GM23338 (cell line): ENCODE results near the gene TIMM22. TPM values are rescaled to one million over a fixed set of nuclear protein-coding genes. Genes with fewer than 3 reads are reported as not detected.

Experiments used
- EZH2 ChIP-seq: fragments of 200-600 bp; sonication (generic); IDR thresholded peaks from one replicate; pipeline ENCODE4 v1.8.0; 2017; ENCODE audit warnings: antibody characterized with exemption, mild to moderate bottlenecking, low read depth; ENCODE audit not compliant: unreplicated experiment
- EZH2phosphoT487 ChIP-seq: fragments of 200-600 bp; sonication (generic); IDR thresholded peaks from one replicate; pipeline ENCODE4 v1.8.1; 2018; ENCODE audit warnings: antibody characterized with exemption; ENCODE audit not compliant: unreplicated experiment
- NANOG ChIP-seq: IDR thresholded peaks from 2 replicates; pipeline ENCODE4 v1.6.1; 2016; ENCODE audit warnings: antibody characterized with exemption, borderline replicate concordance
- POLR2AphosphoS5 ChIP-seq: IDR thresholded peaks from 2 replicates; pipeline ENCODE4 v1.6.1; 2016; ENCODE audit warnings: antibody characterized with exemption, low read depth
- ZNF114 ChIP-seq: fragments of 250-450 bp; sonication (Bioruptor Pico); IDR thresholded peaks from 2 replicates; pipeline ENCODE4 v1.5.0; 2020; ENCODE audit warnings: mild to moderate bottlenecking, moderate library complexity
- ZNF331 ChIP-seq: fragments of 250-450 bp; sonication (Bioruptor Pico); IDR thresholded peaks from 2 replicates; pipeline ENCODE4 v1.5.0; 2020; ENCODE audit warnings: low read depth, mild to moderate bottlenecking, moderate library complexity
- polyA plus RNA-seq: library from polyadenylated mRNA; unstranded; fragments of >200 nt; fragmentation: Nextera tagmentation; extraction: Ambion mirVana; gene quantifications from 2 replicates; pipeline ENCODE4 v1.2.1, GENCODE V29; 2016
- total RNA-seq: library from RNA; depleted of rRNA; stranded (reverse); fragments of >200 nt; shearing (Covaris generic); gene quantifications from 2 replicates; pipeline ENCODE4 v1.2.3, GENCODE V29; 2014
- TF ChIP-seq, protein P1 (sequence below): fragments of 250-450 bp; sonication (Bioruptor Pico); IDR thresholded peaks from 2 replicates; pipeline ENCODE4 v1.5.0; 2020; ENCODE audit warnings: mild to moderate bottlenecking, moderate library complexity
- TF ChIP-seq, protein P2 (sequence below), 2 experiments: fragments of 200-600 bp in 1 of 2; sonication (generic) in 1 of 2; conservative IDR thresholded peaks; 2 replicates each; pipeline versions ENCODE4 v1.5.1 to v1.6.1; 2016 to 2017; ENCODE audit warnings: antibody characterized with exemption in 2 of 2, low read depth in 2 of 2, mild to moderate bottlenecking in 2 of 2, moderate library complexity in 1 of 2

Gene TIMM22
- total and polyA plus RNA-seq, 2 experiments from 2014 or later: 21.9 to 24.4 TPM

DNA sequence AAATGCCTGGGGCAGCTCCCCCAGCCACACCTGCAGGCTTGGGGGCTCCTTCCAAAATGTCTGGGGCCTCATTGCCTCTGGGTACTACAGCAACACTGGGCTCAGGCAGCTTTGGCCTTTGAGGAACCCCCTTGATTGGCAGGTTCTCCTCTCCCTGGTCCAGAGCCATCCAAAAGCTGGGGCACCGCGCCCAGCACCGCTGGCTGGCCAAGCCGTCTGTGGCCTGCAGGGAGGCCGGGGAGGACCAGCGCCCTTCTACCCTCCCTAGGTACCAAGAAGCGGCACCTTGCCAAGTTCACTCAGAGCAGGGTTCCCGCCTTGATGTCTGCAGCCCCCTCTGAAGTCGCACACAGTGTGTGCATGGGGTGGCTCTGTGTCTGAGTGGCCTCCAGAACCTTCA lies 30.1 kb downstream of the TIMM22 start (continued):
- TF ChIP-seq, protein P1, sequence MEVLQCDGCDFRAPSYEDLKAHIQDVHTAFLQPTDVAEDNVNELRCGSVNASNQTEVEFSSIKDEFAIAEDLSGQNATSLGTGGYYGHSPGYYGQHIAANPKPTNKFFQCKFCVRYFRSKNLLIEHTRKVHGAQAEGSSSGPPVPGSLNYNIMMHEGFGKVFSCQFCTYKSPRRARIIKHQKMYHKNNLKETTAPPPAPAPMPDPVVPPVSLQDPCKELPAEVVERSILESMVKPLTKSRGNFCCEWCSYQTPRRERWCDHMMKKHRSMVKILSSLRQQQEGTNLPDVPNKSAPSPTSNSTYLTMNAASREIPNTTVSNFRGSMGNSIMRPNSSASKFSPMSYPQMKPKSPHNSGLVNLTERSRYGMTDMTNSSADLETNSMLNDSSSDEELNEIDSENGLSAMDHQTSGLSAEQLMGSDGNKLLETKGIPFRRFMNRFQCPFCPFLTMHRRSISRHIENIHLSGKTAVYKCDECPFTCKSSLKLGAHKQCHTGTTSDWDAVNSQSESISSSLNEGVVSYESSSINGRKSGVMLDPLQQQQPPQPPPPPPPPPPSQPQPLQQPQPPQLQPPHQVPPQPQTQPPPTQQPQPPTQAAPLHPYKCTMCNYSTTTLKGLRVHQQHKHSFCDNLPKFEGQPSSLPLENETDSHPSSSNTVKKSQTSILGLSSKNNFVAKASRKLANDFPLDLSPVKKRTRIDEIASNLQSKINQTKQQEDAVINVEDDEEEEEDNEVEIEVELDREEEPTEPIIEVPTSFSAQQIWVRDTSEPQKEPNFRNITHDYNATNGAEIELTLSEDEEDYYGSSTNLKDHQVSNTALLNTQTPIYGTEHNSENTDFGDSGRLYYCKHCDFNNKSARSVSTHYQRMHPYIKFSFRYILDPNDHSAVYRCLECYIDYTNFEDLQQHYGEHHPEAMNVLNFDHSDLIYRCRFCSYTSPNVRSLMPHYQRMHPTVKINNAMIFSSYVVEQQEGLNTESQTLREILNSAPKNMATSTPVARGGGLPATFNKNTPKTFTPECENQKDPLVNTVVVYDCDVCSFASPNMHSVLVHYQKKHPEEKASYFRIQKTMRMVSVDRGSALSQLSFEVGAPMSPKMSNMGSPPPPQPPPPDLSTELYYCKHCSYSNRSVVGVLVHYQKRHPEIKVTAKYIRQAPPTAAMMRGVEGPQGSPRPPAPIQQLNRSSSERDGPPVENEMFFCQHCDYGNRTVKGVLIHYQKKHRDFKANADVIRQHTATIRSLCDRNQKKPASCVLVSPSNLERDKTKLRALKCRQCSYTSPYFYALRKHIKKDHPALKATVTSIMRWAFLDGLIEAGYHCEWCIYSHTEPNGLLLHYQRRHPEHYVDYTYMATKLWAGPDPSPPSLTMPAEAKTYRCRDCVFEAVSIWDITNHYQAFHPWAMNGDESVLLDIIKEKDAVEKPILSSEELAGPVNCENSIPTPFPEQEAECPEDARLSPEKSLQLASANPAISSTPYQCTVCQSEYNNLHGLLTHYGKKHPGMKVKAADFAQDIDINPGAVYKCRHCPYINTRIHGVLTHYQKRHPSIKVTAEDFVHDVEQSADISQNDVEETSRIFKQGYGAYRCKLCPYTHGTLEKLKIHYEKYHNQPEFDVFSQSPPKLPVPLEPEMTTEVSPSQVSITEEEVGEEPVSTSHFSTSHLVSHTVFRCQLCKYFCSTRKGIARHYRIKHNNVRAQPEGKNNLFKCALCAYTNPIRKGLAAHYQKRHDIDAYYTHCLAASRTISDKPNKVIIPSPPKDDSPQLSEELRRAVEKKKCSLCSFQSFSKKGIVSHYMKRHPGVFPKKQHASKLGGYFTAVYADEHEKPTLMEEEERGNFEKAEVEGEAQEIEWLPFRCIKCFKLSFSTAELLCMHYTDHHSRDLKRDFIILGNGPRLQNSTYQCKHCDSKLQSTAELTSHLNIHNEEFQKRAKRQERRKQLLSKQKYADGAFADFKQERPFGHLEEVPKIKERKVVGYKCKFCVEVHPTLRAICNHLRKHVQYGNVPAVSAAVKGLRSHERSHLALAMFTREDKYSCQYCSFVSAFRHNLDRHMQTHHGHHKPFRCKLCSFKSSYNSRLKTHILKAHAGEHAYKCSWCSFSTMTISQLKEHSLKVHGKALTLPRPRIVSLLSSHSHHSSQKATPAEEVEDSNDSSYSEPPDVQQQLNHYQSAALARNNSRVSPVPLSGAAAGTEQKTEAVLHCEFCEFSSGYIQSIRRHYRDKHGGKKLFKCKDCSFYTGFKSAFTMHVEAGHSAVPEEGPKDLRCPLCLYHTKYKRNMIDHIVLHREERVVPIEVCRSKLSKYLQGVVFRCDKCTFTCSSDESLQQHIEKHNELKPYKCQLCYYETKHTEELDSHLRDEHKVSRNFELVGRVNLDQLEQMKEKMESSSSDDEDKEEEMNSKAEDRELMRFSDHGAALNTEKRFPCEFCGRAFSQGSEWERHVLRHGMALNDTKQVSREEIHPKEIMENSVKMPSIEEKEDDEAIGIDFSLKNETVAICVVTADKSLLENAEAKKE: no peak
- TF ChIP-seq NANOG (no peak), POLR2AphosphoS5 (no peak), ZNF331 (CRISPR knock-in tag) (no peak), EZH2phosphoT487 (no peak), EZH2 (no peak), ZNF114 (CRISPR knock-in tag) (no peak)
- TF ChIP-seq, protein P2, sequence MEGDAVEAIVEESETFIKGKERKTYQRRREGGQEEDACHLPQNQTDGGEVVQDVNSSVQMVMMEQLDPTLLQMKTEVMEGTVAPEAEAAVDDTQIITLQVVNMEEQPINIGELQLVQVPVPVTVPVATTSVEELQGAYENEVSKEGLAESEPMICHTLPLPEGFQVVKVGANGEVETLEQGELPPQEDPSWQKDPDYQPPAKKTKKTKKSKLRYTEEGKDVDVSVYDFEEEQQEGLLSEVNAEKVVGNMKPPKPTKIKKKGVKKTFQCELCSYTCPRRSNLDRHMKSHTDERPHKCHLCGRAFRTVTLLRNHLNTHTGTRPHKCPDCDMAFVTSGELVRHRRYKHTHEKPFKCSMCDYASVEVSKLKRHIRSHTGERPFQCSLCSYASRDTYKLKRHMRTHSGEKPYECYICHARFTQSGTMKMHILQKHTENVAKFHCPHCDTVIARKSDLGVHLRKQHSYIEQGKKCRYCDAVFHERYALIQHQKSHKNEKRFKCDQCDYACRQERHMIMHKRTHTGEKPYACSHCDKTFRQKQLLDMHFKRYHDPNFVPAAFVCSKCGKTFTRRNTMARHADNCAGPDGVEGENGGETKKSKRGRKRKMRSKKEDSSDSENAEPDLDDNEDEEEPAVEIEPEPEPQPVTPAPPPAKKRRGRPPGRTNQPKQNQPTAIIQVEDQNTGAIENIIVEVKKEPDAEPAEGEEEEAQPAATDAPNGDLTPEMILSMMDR (conservative IDR thresholded peaks at IDR 0.05; ENCODE audit: low read depth in 2 of 2): no peak
